Coronary artery (tissue), 2 donors: ENCODE measurements around the gene SERPINB2.

Experiments used
- DNase-seq: peaks from one replicate; pipeline ENCODE4 v3.0.0-alpha.2; 2017; ENCODE audit warnings: low spot score
- H3K27ac ChIP-seq, 2 donors: fragments of 200-600 bp; sonication (generic); one replicate each; pipeline ENCODE4 v1.5.1; 2016 to 2019
- H3K4me3 ChIP-seq: fragments of 200-600 bp; sonication (generic); 2 replicates; pipeline ENCODE4 v1.5.1; 2016; ENCODE audit warnings: mild to moderate bottlenecking, moderate library complexity
- TF ChIP-seq, protein P1 (sequence below): fragments of 200-600 bp; sonication (generic); IDR thresholded peaks from one replicate; pipeline ENCODE4 v1.5.1; 2019; ENCODE audit warnings: antibody characterized with exemption

SERPINB2 gene

DNA sequence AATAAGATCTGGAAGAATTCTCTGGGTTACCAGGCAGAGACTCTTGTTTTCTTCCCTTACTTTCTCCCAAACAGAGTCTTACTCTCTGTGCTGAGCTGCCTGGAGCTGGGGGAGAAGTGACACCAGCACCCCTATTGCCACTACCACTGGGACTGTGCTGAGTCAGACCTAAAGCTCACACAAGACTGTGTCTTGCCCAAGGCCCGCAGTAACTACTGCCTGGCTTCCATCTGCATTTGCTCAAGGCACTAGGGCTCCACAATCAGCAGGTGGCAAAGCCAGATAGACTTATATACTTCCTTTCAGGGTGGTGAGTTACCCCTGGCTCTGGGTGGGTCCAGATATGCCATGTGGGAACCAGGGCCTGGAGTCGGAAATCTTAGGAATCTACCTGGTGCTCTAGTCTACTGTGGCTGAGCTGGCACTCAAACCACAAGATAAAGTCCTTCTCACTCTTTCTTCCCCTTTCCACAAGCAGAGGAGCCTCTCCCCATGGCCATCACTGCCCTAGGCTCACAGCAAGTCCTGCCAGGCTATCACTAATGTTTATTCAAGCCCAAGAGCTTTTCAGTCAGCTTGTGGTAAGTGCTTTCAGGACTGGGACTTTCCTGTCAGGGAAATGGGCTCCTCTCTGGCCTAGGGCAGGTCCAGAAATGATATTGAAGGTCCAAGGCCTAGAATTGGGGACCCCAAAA lies 27.6 kb upstream of the SERPINB2 start:
- TF ChIP-seq, protein P1, sequence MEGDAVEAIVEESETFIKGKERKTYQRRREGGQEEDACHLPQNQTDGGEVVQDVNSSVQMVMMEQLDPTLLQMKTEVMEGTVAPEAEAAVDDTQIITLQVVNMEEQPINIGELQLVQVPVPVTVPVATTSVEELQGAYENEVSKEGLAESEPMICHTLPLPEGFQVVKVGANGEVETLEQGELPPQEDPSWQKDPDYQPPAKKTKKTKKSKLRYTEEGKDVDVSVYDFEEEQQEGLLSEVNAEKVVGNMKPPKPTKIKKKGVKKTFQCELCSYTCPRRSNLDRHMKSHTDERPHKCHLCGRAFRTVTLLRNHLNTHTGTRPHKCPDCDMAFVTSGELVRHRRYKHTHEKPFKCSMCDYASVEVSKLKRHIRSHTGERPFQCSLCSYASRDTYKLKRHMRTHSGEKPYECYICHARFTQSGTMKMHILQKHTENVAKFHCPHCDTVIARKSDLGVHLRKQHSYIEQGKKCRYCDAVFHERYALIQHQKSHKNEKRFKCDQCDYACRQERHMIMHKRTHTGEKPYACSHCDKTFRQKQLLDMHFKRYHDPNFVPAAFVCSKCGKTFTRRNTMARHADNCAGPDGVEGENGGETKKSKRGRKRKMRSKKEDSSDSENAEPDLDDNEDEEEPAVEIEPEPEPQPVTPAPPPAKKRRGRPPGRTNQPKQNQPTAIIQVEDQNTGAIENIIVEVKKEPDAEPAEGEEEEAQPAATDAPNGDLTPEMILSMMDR: no peak
- no peak overlapping the region for H3K4me3 ChIP-seq
- H3K27ac ChIP-seq: no peak overlapping the region

DNA sequence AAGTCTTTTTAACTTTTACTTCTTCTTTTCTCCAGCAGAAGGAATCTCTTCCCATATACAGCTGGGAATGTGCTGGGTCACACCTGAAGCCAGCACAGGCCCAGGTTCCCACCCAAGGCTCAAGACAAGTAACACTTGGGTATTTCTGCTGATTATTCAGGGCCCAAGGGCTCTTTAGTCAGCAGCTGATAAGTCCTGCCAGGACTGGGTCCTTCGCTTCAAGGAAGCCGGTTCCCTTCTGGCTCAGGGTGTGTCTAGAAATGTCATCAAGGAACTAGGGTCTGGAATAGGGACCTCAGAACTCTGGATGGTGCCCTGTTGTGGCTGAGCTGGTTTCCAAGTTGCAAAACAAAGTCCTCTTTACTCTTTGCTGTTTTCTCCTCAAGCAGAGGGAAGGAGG lies 27.0 kb upstream of the SERPINB2 start:
- no peak overlapping the region for H3K27ac ChIP-seq

More for the DNA sequence above, 27.6 kb upstream of the SERPINB2 start:
- DNase-seq: no peak

DNA sequence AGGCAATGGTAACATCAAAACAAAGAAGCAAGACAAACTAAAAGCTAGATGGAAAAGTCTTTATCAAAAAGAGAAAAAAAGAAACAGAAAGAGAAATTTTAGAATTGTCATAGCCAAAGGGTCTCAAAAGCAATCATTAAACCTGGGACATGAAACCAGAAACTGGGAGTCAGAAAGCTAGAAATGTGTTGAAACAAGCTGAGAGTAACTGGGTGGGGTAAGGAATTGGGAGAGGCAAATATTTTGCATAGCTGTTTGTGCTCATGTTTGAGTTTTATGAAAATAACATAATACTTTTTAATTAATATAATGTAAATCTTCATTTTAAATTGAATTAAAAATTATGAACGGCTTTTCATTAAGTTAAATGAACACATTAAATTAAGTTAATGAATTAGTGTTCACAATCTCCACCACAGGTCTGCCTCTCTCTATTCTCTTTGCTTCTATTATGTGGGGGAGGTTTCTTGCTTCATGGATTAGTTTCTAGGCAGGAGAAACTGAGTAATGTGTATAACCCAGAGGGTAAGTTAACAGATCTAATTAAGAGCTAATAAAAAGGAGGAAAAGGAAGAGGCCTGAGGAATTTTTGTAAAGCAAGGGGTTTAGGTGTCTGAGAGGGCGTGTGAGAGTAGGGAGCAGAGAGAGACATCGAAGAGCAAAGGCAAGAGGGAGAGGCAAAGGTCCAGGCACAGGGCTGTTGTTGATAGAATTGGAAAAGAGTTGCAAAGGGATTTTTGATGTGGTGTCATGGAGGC lies 20.0 kb upstream of the SERPINB2 start:
- Histone ChIP-seq H3K4me3 (no peak overlapping the region), H3K27ac (no peak overlapping the region)
- TF ChIP-seq, protein P1: no peak
- no peak for DNase-seq

More for the DNA sequence above, 27.0 kb upstream of the SERPINB2 start:
- H3K4me3 ChIP-seq: no peak overlapping the region
- no peak for DNase-seq
- TF ChIP-seq, protein P1: no peak

- no peak for DNase-seq
- Histone ChIP-seq H3K27ac (no peak overlapping the region), H3K4me3 (no peak overlapping the region)
- TF ChIP-seq, protein P1: no peak
Observed at GRCh38 chr18:63868546-63868945, 19.0 kb upstream of the SERPINB2 start.

DNA sequence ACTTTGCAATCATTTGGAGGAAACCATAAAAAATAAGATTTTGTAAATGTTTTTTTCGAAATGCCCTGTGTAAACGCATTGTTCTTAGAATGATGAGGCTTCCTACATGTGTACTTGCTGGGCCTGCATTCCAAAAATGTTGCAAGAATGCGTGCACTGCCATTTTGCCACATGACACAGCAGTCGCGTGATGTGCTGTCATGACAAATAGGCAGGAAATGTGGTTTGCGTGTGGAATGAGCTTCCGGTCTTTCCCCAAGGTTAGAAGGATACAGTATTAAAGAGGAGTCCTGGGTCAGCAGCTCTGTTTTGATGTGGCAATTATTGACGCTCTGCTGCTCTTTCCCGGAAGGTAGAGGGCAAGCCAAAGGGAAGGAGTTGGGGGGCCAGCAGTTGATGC lies 18.1 kb upstream of the SERPINB2 start:
- TF ChIP-seq, protein P1: no peak
- Histone ChIP-seq H3K27ac (no peak overlapping the region), H3K4me3 (no peak overlapping the region)
- no peak for DNase-seq

DNA sequence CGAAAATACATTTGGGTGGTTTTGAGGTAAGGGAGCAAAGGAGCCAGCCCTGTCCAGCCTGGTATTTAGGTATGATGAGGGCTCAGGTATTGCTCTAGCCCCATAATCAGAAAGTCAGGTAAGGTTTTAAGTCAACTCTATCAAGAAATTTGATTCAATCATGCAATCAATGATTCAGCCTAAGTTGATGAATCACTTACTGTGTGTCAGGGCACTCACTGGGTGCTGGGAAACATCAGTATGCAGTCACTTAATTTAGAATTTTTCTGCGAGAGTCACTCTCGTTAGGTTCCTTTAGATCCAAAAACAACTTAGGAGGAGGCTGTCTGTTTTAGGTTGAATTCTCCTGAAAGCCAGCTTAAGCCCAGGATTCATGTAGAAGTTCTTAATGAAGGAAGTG lies 17.7 kb upstream of the SERPINB2 start:
- DNase-seq: no peak
- Histone ChIP-seq H3K4me3 (no peak overlapping the region), H3K27ac (no peak overlapping the region)
- TF ChIP-seq, protein P1: no peak

DNA sequence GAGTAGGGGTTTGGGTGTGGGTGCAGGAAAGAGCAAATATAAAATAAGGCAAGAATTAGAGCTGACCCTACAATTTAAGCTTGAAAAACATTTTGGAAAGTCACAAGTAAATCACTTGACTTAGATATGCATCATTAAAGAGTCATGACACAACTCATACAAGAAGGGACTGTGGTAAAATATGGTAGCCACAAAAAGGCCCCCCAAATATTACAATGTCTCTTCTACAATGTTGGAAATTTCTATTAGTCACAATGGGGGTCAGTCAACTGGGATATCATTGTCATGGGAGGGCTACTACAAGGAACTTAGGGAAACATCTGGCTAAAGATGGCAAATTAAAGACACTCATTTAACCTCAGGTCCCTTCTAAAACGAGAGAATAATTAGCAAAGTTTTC lies 15.7 kb upstream of the SERPINB2 start:
- Histone ChIP-seq H3K27ac (no peak overlapping the region), H3K4me3 (no peak overlapping the region)
- TF ChIP-seq, protein P1: no peak
- no peak for DNase-seq
